ENCODE measurements around the gene IRF4.

Gene IRF4

DNA sequence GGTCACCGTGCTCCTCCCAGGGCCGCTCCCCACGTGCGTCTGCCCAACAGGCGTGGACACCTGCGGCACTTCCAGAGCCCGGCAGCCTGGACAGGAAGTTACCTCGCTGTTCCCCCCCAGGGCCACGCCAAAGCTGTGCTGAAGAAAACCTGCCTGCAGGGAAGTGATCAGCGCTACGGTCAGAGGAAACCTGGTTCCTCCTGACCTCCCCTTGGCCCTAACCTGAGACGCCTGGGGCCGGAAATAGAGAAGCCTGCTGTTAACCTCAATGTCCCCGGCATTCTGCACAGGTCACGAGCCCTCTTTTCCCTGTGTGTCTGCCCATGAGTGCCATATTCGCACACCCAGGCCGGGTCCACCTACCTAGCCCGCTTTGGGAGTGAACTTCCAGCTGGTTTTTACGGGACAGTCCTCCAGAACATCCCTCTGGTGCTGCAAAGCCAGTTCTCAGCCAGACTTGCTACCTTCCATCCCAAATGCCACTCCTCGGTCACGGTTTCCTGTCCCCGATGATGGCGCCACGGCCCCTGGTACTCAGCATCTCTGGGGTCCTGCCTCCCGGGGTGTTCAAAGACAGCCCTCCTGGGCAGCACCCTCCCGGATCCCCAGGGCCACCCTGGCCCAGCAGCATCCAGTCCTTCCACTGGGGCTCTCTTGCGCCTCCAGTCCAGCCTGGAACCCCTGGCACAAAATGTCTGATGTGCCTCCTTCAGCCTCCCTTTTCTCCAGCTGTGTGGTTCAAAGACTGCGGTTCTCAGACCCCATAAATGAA is 12.0 kb upstream of the IRF4 start:
- intact Hi-C loops (cut with DNase I) = loop anchor here (10.0 kb wide), 1 partner anchor 145 kb away; no protein-coding TSS in a partner anchor
- peak in 1 of 10 donors; percentile 87 for DNase-seq

- DNase-seq = peak in 1 of 10 donors; percentile 80
- intact Hi-C loops (cut with DNase I) = loop anchor here (10.0 kb wide), 1 partner anchor 144 kb away; no protein-coding TSS in a partner anchor
These were observed 11.0 kb upstream of the IRF4 start for GRCh38 chr6:380234-381218.

GRCh38 chr6:381742-382461 is 9.7 kb upstream of the IRF4 start:
- intact Hi-C loops (cut with DNase I) = loop anchor here (10.0 kb wide), 1 partner anchor 143 kb away; no protein-coding TSS in a partner anchor
- no peak for DNase-seq

DNA sequence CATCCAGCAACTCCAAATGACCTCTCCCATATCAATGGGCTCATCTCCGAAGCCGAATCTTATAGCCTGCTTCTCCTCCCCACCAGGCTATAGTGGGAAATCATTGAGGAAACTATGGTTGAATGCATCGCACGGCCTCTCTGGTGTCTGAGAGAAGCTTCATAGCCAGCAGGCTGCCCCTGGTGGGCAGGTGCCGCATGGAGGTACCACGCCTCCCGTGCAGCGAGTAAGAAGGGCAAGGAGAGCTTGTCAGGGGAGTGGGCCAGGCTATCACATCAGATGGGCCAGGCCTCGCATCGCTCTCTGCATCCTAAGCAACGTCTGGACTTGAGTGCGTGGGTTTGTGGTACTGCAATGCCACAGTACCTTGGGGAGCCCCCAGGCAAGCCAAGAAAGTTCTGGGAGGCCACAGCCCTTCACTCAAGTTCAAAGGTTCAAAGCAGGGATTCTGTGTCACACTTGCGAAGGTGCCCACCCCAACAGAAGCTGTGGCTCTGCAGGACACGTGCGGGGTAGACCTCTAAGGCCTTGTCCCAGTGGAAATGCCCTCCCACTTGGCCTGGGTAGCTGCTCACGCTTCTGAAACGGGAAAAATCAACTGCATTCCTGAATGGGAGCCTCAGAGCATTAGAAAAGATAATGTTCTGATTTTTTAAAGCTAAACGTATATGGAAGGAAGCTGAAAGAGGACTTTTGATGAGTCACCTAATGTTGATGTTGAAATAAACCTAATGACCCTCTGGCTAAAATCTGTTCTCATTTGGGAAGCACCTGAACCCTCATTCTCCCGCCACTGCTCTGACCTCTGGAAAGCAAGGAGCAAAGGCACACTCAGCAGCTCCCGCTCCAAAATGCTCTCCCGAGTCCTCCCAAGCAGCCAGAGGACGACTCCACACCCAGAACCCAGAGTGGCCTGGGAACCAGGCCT is 8.4 kb upstream of the IRF4 start:
- intact Hi-C loops (cut with DNase I) = loop anchor here (10.0 kb wide), 1 partner anchor 142 kb away; no protein-coding TSS in a partner anchor
- no peak for DNase-seq

DNA sequence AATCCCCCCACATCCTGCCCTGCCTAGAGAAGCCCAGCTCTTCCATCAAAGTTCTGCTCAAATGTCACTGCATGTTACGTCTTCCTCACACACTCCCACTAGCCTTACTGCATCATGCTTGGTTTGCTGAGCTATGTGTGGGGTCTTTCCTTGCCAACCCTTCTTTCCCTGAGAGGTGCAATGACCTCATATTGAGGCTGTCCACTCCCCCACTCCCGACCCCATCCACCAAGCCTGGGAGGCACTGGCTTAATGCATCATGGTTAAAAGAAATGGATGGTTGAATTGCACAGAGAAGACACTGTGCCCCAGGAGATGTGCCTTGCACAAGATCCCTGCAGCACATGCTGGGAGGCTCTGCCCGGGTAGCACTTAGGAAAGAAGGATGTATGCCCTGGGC is 7.7 kb upstream of the IRF4 start:
- intact Hi-C loops (cut with DNase I) = loop anchor here (10.0 kb wide), 1 partner anchor 141 kb away; no protein-coding TSS in a partner anchor
- DNase-seq = no peak

DNA sequence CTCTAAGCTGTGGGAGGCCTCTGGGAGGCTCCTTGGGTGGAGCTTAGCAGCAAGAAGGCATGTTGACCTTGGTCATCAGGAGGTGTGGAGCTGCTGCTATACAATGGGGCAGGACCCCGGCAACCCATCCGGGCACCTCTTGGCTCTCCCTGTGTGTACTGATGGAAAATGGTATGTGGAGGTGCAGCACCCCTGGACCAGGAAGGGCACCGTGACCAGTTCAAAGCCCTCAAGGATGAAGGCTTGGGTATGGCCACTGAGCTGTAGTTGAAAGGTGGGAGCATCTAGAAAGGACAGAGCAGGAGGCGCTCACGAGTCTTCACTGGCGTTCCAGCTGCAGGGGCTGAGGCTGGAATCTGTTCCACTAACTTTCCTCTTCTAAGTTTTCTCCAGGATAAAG is 6.7 kb upstream of the IRF4 start:
- intact Hi-C loops (cut with DNase I) = loop anchor here (10.0 kb wide), 1 partner anchor 140 kb away; no protein-coding TSS in a partner anchor
- DNase-seq = no peak

DNA sequence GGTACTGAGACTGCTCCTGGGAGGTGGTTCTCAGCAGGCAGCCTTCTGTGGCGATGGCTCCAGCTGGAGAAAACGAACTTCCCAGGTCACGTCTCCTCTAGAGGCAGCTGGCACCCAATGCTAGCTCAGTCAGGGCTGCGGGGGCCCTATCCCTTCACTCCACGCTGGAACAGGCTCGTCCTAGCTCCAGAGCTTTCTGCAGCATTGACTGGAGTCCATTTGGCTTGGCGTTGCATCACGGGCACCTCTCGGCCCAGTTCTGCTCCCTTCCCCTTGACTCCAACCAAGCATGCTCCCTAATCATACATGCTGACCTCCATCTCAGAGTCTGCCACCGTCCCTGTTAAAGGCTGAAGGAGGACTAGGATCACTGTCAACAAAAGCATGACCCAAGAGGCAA is 5.9 kb upstream of the IRF4 start:
- intact Hi-C loops (cut with DNase I) = loop anchor here (10.0 kb wide), 1 partner anchor 139 kb away; no protein-coding TSS in a partner anchor
- no peak for DNase-seq

DNA sequence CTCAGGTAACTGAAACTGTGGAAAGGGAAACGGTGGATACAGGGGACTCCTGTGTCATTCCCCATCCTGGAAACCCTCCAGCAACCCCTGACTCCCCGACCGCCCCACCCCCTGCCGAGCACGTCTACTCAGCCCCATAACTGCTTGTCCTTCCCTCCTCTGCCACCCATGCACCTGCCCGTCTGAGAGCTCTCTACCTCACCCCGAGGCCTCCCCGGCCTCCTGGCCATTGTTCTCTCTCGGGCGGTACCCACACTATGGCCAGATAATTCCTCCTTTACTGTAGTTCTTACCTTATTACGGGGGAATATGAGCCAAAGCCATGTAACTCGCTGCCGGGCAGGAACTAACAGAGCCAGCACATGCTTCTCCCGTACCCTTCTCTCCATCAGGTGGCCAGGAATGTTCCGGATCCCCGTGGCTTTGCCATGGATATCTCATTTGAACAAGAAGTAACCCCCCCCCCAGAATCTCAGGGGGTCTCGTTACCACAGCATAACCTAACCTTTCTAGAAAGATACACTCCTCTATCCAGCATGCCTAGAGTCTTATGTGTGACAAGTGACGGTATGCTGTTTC is 4.8 kb upstream of the IRF4 start:
- no peak for DNase-seq
- intact Hi-C loops (cut with DNase I) = loop anchor here (10.0 kb wide), 1 partner anchor 138 kb away; no protein-coding TSS in a partner anchor

DNA sequence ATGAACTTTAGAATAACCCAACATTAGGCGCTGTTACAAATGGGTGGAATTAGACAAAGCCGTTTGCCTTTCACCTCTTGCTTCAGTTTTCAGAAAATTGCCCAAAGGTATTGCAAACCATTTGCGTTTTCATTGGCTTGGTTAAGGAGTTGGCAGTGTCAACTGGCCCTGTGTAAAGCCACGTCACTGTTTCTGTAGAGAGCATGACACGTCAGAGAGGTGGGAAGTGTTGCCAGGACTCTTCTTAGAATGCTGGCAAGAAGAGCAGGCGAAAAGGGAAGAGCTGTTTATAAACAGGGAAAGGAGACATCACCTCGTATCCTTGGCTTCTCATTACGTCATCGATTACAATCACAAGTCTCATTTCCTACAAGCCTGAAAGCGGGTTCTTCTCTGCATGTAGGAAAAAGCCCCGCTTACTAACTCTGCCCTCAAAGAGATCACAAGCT is 4.2 kb upstream of the IRF4 start:
- no peak for DNase-seq
- intact Hi-C loops (cut with DNase I) = loop anchor here (10.0 kb wide), 1 partner anchor 137 kb away; no protein-coding TSS in a partner anchor

DNA sequence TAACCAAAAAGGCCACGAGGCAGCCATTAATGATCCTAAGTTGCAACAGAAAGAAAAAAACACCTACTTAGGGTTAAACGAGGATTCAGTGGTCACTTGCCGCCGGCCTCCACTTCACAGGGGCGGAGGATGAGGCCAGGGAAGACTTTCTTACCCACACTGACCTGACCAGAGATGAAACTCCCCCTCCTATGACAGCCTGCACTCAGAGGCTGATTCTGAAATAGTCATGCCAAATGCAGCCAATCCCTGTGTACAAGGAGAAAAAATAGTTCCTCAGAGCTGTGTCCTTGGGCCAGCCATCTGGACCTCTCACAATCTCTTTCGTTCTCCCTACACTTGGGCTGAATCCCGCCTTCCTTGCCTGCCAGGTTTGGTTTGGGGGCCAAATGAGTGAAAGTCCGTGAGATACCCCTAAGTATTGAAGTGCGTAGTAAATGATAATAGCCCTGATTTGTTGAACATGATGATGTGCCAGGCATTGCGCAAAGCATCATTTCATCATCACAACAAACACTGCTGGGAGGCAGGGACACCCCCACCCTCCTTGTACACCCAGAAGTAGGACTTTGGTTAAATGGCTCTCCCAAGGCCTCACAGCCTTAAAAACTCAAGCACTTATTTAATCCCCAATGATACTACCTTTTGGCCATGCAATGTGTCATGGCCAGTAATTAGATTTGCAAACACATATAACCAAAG is 3.2 kb upstream of the IRF4 start:
- DNase-seq = no peak
- intact Hi-C loops (cut with DNase I) = loop anchor here (10.0 kb wide), 1 partner anchor 136 kb away; no protein-coding TSS in a partner anchor

DNA sequence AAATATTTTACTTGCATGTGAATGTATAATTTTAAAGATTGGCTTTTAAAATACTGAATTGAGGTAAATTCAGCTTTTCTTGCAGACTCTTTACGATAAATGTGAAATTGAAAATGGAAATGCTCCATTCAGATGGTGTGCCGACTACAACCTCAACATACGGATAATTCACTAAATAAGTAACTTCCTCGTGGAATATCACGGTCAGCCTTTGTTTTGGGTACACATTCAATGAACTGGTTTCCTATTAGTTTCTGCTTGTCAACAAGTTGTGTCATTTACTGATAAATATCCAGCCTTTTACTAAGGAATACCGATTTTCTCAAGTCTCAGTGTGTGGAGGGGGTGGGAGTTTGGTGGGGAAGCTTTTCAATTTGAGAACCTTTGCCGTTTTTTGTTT is 2.4 kb upstream of the IRF4 start:
- DNase-seq = no peak
- intact Hi-C loops (cut with DNase I) = loop anchor here (10.0 kb wide), 1 partner anchor 136 kb away; no protein-coding TSS in a partner anchor

- DNase-seq = no peak
- intact Hi-C loops (cut with DNase I) = loop anchor here (10.0 kb wide), 1 partner anchor 135 kb away; no protein-coding TSS in a partner anchor
These were observed 1.9 kb upstream of the IRF4 start for GRCh38 chr6:389622-390021.

- intact Hi-C loops (cut with DNase I) = no loop called here
- DNase-seq = no peak
These were observed 516 bp upstream of the IRF4 start for GRCh38 chr6:390914-391558.

DNA sequence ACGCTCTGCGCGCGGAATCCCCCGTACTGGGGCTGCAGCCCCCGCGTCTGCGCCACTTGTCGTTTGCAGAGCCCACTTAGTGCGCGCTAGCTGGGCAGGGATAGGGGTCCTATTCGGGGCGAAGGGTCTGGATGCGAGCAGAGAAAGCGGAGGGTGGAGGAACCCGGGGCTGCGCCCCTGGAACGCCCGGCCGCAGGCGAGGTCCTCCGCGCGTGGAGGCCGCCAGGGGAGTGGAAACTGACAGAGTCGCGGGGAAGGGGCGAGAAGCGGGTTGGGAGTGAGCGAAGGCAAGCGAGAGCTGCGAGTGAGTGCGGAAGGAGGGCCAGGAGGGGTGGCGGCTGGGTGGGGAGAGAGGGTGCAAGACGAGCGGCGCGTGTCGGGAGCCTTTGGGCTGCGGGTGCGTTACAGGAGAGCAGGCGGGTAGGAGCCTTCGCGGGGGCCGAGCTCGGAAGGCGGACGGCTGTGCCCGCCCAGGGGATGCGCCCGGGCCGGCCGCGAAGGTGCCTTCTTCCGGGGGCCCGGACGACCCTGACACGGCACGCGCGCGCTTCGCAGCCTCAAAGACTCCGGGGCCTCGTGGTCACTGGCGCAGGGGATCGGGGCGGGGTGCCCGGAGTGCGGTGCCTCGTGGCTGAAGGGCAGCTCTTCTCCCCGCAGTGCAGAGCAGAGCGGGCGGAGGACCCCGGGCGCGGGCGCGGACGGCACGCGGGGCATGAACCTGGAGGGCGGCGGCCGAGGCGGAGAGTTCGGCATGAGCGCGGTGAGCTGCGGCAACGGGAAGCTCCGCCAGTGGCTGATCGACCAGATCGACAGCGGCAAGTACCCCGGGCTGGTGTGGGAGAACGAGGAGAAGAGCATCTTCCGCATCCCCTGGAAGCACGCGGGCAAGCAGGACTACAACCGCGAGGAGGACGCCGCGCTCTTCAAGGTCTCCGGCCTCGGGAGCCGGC is 1.2 kb downstream of the IRF4 start:
- DNase-seq = no peak
- intact Hi-C loops (cut with DNase I) = no loop called here

DNA sequence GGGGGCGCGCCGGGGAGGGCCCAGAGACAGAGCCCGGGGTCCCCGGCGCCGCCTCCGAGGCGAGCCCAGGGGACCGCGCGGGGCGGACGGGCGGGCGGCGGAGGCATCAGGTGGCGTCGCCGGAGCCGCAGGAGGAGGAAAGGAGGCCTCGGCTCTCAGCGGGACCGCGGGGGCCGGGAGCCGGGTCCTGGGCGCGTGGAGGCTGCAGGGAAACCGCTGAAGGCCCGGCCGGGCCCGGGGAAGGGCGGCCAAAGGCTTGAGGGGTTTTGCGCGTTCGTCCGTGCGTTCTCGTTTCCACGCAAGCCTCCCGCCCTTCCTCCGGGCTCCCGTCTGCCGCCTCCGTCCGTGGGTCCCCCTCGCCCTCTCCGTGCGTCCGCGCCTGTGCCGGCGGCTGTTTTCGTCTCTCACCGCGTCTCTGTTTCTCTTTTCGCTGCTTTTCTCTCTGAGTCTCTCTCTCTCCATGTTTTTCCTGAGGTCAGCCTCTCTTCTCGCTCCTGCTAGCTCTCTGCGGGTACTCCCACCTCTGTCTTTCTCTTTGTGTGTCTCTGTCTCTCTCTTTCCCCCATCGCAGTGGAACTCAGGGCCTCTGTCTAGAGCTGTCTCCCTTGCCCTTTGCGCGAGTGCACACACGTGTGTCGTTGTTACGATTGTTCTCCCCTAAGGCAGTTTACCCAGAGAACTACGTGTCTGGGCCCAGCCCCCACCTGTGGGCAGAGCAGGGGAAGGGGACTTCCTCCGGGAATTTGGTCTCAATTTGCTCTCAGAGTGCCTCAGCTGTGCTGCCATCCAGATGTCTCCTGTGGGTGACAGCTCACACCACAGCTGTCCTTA is 2.1 kb downstream of the IRF4 start:
- intact Hi-C loops (cut with DNase I) = no loop called here
- DNase-seq = no peak

All from posterior cingulate gyrus (tissue), 11 donors.